DND-41 (cell line): ENCODE results near the gene TF.

Source experiments
- ATAC-seq: fragments of 200-7000 bp; cut with Tn5 transposase; 3 replicates; pipeline ENCODE4 v1.9.1; 2021; ENCODE audit warnings: low read depth; ENCODE audit not compliant: insufficient read depth
- DNase-seq: peaks from one replicate; pipeline ENCODE4 v3.0.0-alpha.2; 2020
- H2AFZ ChIP-seq: 2 replicates; pipeline ENCODE4 v1.6.0; 2012; ENCODE audit warnings: low read depth, low read length
- H3K27ac ChIP-seq: 2 replicates; pipeline ENCODE4 v1.5.1; 2012; ENCODE audit warnings: low read length, inconsistent platforms
- H3K27me3 ChIP-seq: fragments of 200-600 bp; sonication (generic); 2 replicates; pipeline ENCODE4 v1.6.0; 2012; ENCODE audit warnings: low read length, mild to moderate bottlenecking, inconsistent platforms; ENCODE audit not compliant: insufficient read depth, poor library complexity
- H3K36me3 ChIP-seq: 2 replicates; pipeline ENCODE4 v1.5.1; 2012; ENCODE audit warnings: low read length, inconsistent platforms; ENCODE audit not compliant: insufficient read depth
- H3K4me1 ChIP-seq: 2 replicates; pipeline ENCODE4 v1.5.1; 2012; ENCODE audit warnings: mild to moderate bottlenecking, low read length; ENCODE audit not compliant: insufficient read depth
- H3K4me2 ChIP-seq: 2 replicates; pipeline ENCODE4 v1.6.0; 2012; ENCODE audit warnings: mild to moderate bottlenecking, moderate library complexity, low read length, inconsistent platforms; ENCODE audit not compliant: insufficient read depth
- H3K4me3 ChIP-seq, 2 experiments: fragments of 200-600 bp in 1 of 2; shearing (Covaris generic) in 1 of 2; 2 replicates each; pipeline ENCODE4 v1.5.1; 2012 to 2016; ENCODE audit warnings: inconsistent platforms in 2 of 2, low read length in 2 of 2, mild to moderate bottlenecking in 2 of 2, low read depth in 1 of 2, moderate library complexity in 1 of 2
- H3K79me2 ChIP-seq: 2 replicates; pipeline ENCODE4 v1.6.0; 2012; ENCODE audit warnings: low read length, inconsistent platforms; ENCODE audit not compliant: insufficient read depth
- H3K9ac ChIP-seq: 2 replicates; pipeline ENCODE4 v1.6.0; 2012; ENCODE audit warnings: low read depth, mild to moderate bottlenecking, inconsistent platforms, low read length, moderate library complexity
- H3K9me3 ChIP-seq: 2 replicates; pipeline ENCODE4 v1.5.1; 2012; ENCODE audit warnings: low read length, moderate library complexity, mild to moderate bottlenecking, inconsistent platforms; ENCODE audit not compliant: insufficient read depth, severe bottlenecking
- H4K20me1 ChIP-seq: 2 replicates; pipeline ENCODE4 v1.6.0; 2012; ENCODE audit warnings: low read length; ENCODE audit not compliant: insufficient read depth
- CTCF ChIP-seq: IDR thresholded peaks from 2 replicates; pipeline ENCODE4 v1.5.1; 2012; ENCODE audit warnings: borderline replicate concordance, low read length, moderate library complexity, mild to moderate bottlenecking; ENCODE audit not compliant: poor library complexity, severe bottlenecking; ENCODE audit errors: extremely low read depth
- EZH2 ChIP-seq: IDR thresholded peaks from 3 replicates; pipeline ENCODE4 v1.6.1; 2012; ENCODE audit warnings: borderline replicate concordance, low read depth, mild to moderate bottlenecking, moderate library complexity, low read length, inconsistent platforms; ENCODE audit not compliant: severe bottlenecking

The TF gene

GRCh38 chr3:133733226-133733625, 13.0 kb upstream of the TF start:
- Histone ChIP-seq H3K4me1 (no peaks in the 10 kb centered on the region), H3K27me3 (no peaks in the 10 kb centered on the region), H3K27ac (no peak overlapping the region), H3K4me2 (no peak overlapping the region), H3K9ac (no peak overlapping the region), H3K4me3 (no peak overlapping the region), H3K9me3 (peaks cover 3% of the 10 kb centered on the region), H3K79me2 (no peaks in the 10 kb centered on the region), H2AFZ (no peak overlapping the region), H4K20me1 (no peaks in the 10 kb centered on the region), H3K36me3 (no peaks in the 10 kb centered on the region)
- DNase-seq (no peak), ATAC-seq (no peak)
- no peak for TF ChIP-seq CTCF
- TF ChIP-seq EZH2: no peak

GRCh38 chr3:133734305-133734704, 11.9 kb upstream of the TF start:
- H3K9ac ChIP-seq: no peak overlapping the region
- DNase-seq (no peak), ATAC-seq (no peak)
- no peak overlapping the region for H3K4me2 ChIP-seq
- no peaks in the 10 kb centered on the region for H3K27me3 ChIP-seq
- H4K20me1 ChIP-seq: no peaks in the 10 kb centered on the region
- TF ChIP-seq EZH2 (no peak), CTCF (no peak)
- H3K4me1 ChIP-seq: no peaks in the 10 kb centered on the region
- H3K27ac ChIP-seq: no peak overlapping the region
- no peak overlapping the region for H3K4me3 ChIP-seq
- peaks cover 3% of the 10 kb centered on the region for H3K9me3 ChIP-seq
- H3K79me2 ChIP-seq: no peaks in the 10 kb centered on the region
- H3K36me3 ChIP-seq: no peaks in the 10 kb centered on the region
- no peak overlapping the region for H2AFZ ChIP-seq

GRCh38 chr3:133742351-133743091, 3.7 kb upstream of the TF start:
- no peak overlapping the region for H3K4me2 ChIP-seq
- H3K9me3 ChIP-seq: no peaks in the 10 kb centered on the region
- H3K9ac ChIP-seq: no peak overlapping the region
- no peak overlapping the region for H2AFZ ChIP-seq
- no peaks in the 10 kb centered on the region for H3K79me2 ChIP-seq
- TF ChIP-seq EZH2 (no peak), CTCF (no peak)
- no peak for ATAC-seq
- DNase-seq: no peak
- H4K20me1 ChIP-seq: no peaks in the 10 kb centered on the region
- no peak overlapping the region for H3K27ac ChIP-seq
- H3K36me3 ChIP-seq: no peaks in the 10 kb centered on the region
- no peaks in the 10 kb centered on the region for H3K4me1 ChIP-seq
- no peaks in the 10 kb centered on the region for H3K27me3 ChIP-seq
- no peak overlapping the region for H3K4me3 ChIP-seq
